Measurements from ENCODE around the gene ACP5.
A peak's percentile ranks its signal among the peaks of the same experiment; 100 is the strongest.

Gene ACP5

GRCh38 chr19:11539495-11540365 is 37.7 kb downstream of the ACP5 start:
- ChIA-PET POLR2A (no interaction called here), CTCF (interaction anchor here (1.0 to 1.6 kb wide), 5 partner anchors 8 to 85 kb away, joined by 3 to 8 read pairs (median 3); partner anchors contain the start of genes ECSIT and ELOF1)
- no peak for DNase-seq (ENCODE audit: low read depth, low spot score)
- no peak for TF ChIP-seq CTCF (IDR thresholded peaks at IDR 0.05; ENCODE audit: insufficient read depth, low read length, missing control alignments)
- peak overlapping the region; percentile 64 for H3K4me3 ChIP-seq (ENCODE audit: low read depth, low read length)

GRCh38 chr19:11538232-11539036 is 39.0 kb downstream of the ACP5 start, which contains the start of gene CNN1:
Gene CNN1 (plus strand): TSS chr19:11538851. CDS start chr19:11538928, 77 bp downstream.
- TF ChIP-seq CTCF (IDR thresholded peaks at IDR 0.05; ENCODE audit: insufficient read depth, low read length, missing control alignments): no peak

DNA sequence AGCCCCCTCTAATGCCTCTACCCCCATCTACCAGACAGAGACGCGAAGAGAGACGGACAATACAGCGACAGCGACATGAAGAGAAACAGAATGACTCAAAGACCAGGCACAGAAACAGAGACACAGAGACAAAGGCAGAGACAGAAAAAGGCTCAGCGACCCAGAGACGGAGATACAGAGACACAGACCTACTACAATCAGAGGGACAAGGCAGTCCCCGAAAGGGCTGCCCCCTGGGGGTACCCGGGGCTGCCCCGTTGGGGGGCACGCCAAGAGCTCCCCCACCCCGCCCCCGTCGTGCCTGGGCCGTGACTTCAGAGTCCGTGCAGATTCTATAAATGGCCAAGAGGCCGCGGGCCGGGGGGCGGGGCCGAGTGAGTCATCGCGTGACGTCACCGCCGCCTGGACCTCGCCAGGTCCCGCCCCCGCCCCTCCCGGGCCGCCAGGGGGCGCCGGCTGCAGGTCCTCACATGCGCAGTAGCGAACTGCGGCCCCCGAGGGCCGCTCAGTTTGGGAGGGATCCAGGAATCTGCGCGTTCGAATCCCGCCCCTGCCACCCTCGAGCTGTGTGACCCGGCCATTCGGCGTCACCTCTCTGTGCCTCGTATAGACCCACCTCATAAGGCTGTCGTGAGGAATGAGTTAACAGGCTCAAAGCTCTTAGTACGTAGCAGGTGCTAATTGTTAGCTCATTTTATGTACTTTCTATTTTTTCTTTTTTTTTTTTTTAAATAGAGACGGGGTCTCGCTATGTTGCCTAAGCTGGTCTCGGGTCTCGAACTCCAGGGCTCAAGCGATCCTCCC is 41.5 kb downstream of the ACP5 start:
- H3K4me3 ChIP-seq (ENCODE audit: low read depth, low read length): peak overlapping the region; percentile 51

More at GRCh38 chr19:11538232-11539036, 39.0 kb downstream of the ACP5 start, which contains the start of gene CNN1:
- no peak for DNase-seq (ENCODE audit: low read depth, low spot score)
- H3K4me3 ChIP-seq (ENCODE audit: low read depth, low read length): peak within 1 kb of the TSS; percentile 64
- CTCF ChIA-PET: interaction anchor here (0.7 to 1.6 kb wide), 7 partner anchors 8 to 84 kb away, joined by 3 to 8 read pairs (median 3); partner anchors contain the start of genes ECSIT and ELOF1
- POLR2A ChIA-PET: interaction anchor here (1.0 kb wide), 2 partner anchors 10 to 20 kb away, joined by 3 to 4 read pairs; partner anchors contain the start of genes ECSIT and ELOF1

DNA sequence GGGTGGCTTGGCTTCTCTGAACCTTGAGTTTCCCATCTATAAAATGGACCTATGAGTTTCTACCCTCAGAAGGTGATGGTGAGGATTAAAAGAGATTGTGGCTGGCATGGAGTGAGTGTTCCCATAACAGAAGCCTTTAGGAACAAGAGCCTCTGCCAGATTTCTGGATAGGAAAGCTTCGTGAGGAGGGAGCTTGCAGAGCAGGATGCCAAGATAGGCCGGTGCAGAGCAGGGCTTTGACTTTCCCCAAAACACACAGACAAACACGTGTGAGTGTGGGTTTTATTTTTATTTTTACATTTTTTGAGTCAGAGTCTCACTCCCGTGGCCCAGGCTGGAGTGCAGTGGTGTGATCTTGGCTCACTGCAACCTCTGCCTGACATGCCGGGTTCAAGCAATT is 42.5 kb downstream of the ACP5 start:
- ChIA-PET CTCF (interaction anchor here (1.3 to 2.2 kb wide), 2 partner anchors 9 to 21 kb away, joined by 3 to 12 read pairs; no protein-coding TSS in a partner anchor), POLR2A (no interaction called here)
- H3K4me3 ChIP-seq (ENCODE audit: low read depth, low read length): no peak overlapping the region
- DNase-seq (ENCODE audit: low read depth, low spot score): no peak
- TF ChIP-seq CTCF (IDR thresholded peaks at IDR 0.05; ENCODE audit: insufficient read depth, low read length, missing control alignments): no peak

More for the DNA sequence above, 41.5 kb downstream of the ACP5 start:
- CTCF ChIA-PET: interaction anchor here (0.6 to 2.2 kb wide), 28 partner anchors 8 to 161 kb away, joined by 3 to 31 read pairs (median 4); partner anchors contain the start of genes ELOF1 and ZNF627
- POLR2A ChIA-PET: no interaction called here
- no peak for DNase-seq (ENCODE audit: low read depth, low spot score)
- TF ChIP-seq CTCF (IDR thresholded peaks at IDR 0.05; ENCODE audit: insufficient read depth, low read length, missing control alignments): peak; percentile 89

GRCh38 chr19:11534538-11534937 is 42.9 kb downstream of the ACP5 start:
- ChIA-PET CTCF (no interaction called here), POLR2A (no interaction called here)
- DNase-seq (ENCODE audit: low read depth, low spot score): no peak
- TF ChIP-seq CTCF (IDR thresholded peaks at IDR 0.05; ENCODE audit: insufficient read depth, low read length, missing control alignments): no peak
- no peak overlapping the region for H3K4me3 ChIP-seq (ENCODE audit: low read depth, low read length)

Data from AG04449 (cell line).